HL-60 (cell line): Measurements from ENCODE around the gene DTL.
"Not testable (repeated sequence)": the region's sequence is repeated elsewhere in the genome, so short reads cannot be mapped to it uniquely, and the experiment has no call there.

Experiments
- GABPA ChIP-seq: IDR thresholded peaks from 2 replicates; pipeline ENCODE4 v1.6.1; 2012; ENCODE audit warnings: low read depth
- POLR2AphosphoS5 ChIP-seq: IDR thresholded peaks from 2 replicates; pipeline ENCODE4 v1.6.1; 2012; ENCODE audit warnings: low read depth
- TF ChIP-seq, protein P1 (sequence below): IDR thresholded peaks from one replicate; pipeline ENCODE4 v1.5.1; 2011; ENCODE audit warnings: low read length, control low read depth, inconsistent platforms; ENCODE audit not compliant: insufficient read depth
- TF ChIP-seq, protein P2 (sequence below): IDR thresholded peaks from 2 replicates; pipeline ENCODE4 v1.6.1; 2012; ENCODE audit warnings: low read depth; ENCODE audit not compliant: insufficient replicate concordance

DNA sequence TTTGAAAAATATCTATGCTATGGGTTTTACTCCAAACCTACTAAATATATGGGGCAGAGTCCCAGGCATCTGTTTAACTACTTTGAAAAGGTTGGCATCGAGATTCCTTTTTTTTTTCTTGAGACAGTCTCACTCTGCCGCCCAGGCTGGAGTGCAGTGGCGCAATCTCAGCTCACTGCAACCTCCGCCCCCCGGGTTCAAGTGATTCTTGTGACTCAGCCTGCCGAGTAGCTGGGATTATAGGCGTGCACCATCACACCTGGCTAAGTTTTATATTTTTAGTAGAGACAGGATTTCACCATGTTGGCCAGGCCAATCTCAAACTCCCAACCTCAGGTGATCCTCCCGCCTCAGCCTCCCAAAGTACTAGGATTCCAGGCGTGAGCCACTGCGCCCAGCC, 7.8 kb upstream of the DTL start:
- TF ChIP-seq, protein P1, sequence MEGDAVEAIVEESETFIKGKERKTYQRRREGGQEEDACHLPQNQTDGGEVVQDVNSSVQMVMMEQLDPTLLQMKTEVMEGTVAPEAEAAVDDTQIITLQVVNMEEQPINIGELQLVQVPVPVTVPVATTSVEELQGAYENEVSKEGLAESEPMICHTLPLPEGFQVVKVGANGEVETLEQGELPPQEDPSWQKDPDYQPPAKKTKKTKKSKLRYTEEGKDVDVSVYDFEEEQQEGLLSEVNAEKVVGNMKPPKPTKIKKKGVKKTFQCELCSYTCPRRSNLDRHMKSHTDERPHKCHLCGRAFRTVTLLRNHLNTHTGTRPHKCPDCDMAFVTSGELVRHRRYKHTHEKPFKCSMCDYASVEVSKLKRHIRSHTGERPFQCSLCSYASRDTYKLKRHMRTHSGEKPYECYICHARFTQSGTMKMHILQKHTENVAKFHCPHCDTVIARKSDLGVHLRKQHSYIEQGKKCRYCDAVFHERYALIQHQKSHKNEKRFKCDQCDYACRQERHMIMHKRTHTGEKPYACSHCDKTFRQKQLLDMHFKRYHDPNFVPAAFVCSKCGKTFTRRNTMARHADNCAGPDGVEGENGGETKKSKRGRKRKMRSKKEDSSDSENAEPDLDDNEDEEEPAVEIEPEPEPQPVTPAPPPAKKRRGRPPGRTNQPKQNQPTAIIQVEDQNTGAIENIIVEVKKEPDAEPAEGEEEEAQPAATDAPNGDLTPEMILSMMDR = not testable (repeated sequence)
- TF ChIP-seq POLR2AphosphoS5, GABPA: not testable (repeated sequence)
- TF ChIP-seq, protein P2, sequence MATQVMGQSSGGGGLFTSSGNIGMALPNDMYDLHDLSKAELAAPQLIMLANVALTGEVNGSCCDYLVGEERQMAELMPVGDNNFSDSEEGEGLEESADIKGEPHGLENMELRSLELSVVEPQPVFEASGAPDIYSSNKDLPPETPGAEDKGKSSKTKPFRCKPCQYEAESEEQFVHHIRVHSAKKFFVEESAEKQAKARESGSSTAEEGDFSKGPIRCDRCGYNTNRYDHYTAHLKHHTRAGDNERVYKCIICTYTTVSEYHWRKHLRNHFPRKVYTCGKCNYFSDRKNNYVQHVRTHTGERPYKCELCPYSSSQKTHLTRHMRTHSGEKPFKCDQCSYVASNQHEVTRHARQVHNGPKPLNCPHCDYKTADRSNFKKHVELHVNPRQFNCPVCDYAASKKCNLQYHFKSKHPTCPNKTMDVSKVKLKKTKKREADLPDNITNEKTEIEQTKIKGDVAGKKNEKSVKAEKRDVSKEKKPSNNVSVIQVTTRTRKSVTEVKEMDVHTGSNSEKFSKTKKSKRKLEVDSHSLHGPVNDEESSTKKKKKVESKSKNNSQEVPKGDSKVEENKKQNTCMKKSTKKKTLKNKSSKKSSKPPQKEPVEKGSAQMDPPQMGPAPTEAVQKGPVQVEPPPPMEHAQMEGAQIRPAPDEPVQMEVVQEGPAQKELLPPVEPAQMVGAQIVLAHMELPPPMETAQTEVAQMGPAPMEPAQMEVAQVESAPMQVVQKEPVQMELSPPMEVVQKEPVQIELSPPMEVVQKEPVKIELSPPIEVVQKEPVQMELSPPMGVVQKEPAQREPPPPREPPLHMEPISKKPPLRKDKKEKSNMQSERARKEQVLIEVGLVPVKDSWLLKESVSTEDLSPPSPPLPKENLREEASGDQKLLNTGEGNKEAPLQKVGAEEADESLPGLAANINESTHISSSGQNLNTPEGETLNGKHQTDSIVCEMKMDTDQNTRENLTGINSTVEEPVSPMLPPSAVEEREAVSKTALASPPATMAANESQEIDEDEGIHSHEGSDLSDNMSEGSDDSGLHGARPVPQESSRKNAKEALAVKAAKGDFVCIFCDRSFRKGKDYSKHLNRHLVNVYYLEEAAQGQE = not testable (repeated sequence)
